Measurements from ENCODE around the gene ZNRD2.

The ZNRD2 gene

GRCh38 chr11:65538915-65539743 is 31.1 kb upstream of the ZNRD2 start:
- Histone ChIP-seq H3K9ac (ENCODE audit: low read depth, low read length) (no peak overlapping the region), H3K9me3 (ENCODE audit: control insufficient read depth, insufficient read depth, low read length) (no peaks in the 10 kb centered on the region), H3K4me3 (ENCODE audit: low read depth, low read length) (peak overlapping the region; percentile 83), H3K4me1 (ENCODE audit: control insufficient read depth, insufficient read depth, low read length) (0 out of 2 replicates have a peak, but pooled peaks cover 3% of the 10 kb centered on the region), H3K36me3 (ENCODE audit: control insufficient read depth, insufficient read depth, low read length) (peaks cover 32% of the 10 kb centered on the region; the same call in 1 of the 2 replicates), H3K27ac (ENCODE audit: low read depth, low read length) (no peak overlapping the region), H3K27me3 (ENCODE audit: control insufficient read depth, insufficient read depth, low read length) (peaks cover 27% of the 10 kb centered on the region)

GRCh38 chr11:65539744-65540289 is 30.5 kb upstream of the ZNRD2 start:
- Histone ChIP-seq H3K4me1 (ENCODE audit: control insufficient read depth, insufficient read depth, low read length) (0 out of 2 replicates have a peak, but pooled peaks cover 3% of the 10 kb centered on the region), H3K9ac (ENCODE audit: low read depth, low read length) (no peak overlapping the region), H3K27ac (ENCODE audit: low read depth, low read length) (no peak overlapping the region), H3K36me3 (ENCODE audit: control insufficient read depth, insufficient read depth, low read length) (peaks cover 28% of the 10 kb centered on the region; the same call in 1 of the 2 replicates), H3K4me3 (ENCODE audit: low read depth, low read length) (peak overlapping the region; percentile 83), H3K9me3 (ENCODE audit: control insufficient read depth, insufficient read depth, low read length) (no peaks in the 10 kb centered on the region), H3K27me3 (ENCODE audit: control insufficient read depth, insufficient read depth, low read length) (peaks cover 34% of the 10 kb centered on the region)

DNA sequence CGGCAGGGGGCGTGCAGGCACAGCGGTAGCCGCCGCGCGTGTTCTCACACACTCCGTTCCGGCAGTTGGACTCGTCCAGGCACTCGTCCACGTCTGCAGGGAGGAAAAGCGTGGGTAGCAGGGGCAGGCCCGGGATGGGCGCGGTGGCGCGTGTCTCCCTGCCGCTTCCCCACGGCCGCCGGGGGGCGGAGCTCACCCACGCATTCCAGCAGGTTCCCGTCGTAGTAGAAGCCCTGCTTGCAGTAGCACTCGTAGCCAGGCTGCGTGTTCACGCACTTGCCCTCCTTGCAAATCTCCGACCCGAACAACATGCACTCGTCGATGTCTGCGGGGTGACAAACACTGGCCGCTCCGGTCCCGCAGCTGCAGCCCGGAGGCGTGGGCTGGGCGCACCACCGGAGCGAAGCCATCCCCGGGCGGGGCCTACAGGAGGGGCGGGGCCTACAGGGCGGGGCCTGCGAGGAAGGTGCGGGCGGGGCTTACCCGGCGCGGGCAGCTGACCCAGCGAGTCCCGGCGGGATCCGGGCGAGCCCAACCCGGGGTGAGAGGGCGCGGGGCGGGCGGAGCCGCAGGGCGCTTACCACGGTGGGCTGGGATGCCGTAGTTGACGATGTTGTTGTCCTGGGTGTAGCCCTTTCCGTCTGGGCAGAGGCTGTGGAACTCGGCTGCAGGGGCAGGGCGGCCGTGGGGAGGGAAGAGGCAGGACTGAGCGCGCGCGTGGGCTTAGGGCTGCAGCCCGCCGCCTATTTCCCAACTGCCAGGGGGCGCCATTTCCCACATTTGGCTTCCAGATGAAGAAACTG is 29.8 kb upstream of the ZNRD2 start:
- H3K27me3 ChIP-seq (ENCODE audit: control insufficient read depth, insufficient read depth, low read length), result peaks cover 40% of the 10 kb centered on the region
- H3K4me1 ChIP-seq (ENCODE audit: control insufficient read depth, insufficient read depth, low read length), result 0 out of 2 replicates have a peak, but pooled peaks cover 3% of the 10 kb centered on the region
- H3K27ac ChIP-seq (ENCODE audit: low read depth, low read length), result peak overlapping the region; percentile 61
- peaks cover 22% of the 10 kb centered on the region; the same call in 1 of the 2 replicates for H3K36me3 ChIP-seq (ENCODE audit: control insufficient read depth, insufficient read depth, low read length)
- H3K9ac ChIP-seq (ENCODE audit: low read depth, low read length), result peak overlapping the region; percentile 64
- peak overlapping the region; percentile 83 for H3K4me3 ChIP-seq (ENCODE audit: low read depth, low read length)
- no peaks in the 10 kb centered on the region for H3K9me3 ChIP-seq (ENCODE audit: control insufficient read depth, insufficient read depth, low read length)

GRCh38 chr11:65541093-65541982 is 28.9 kb upstream of the ZNRD2 start:
- 0 out of 2 replicates have a peak, but pooled peaks cover 5% of the 10 kb centered on the region for H3K4me1 ChIP-seq (ENCODE audit: control insufficient read depth, insufficient read depth, low read length)
- peak overlapping the region; percentile 83 for H3K4me3 ChIP-seq (ENCODE audit: low read depth, low read length)
- peaks cover 14% of the 10 kb centered on the region; the same call in 1 of the 2 replicates for H3K36me3 ChIP-seq (ENCODE audit: control insufficient read depth, insufficient read depth, low read length)
- peak overlapping the region; percentile 64 for H3K9ac ChIP-seq (ENCODE audit: low read depth, low read length)
- H3K27ac ChIP-seq (ENCODE audit: low read depth, low read length), result peak overlapping the region; percentile 61
- no peaks in the 10 kb centered on the region for H3K9me3 ChIP-seq (ENCODE audit: control insufficient read depth, insufficient read depth, low read length)
- peaks cover 49% of the 10 kb centered on the region for H3K27me3 ChIP-seq (ENCODE audit: control insufficient read depth, insufficient read depth, low read length)

GRCh38 chr11:65542738-65543390 is 27.4 kb upstream of the ZNRD2 start:
- no peak overlapping the region for H3K4me3 ChIP-seq (ENCODE audit: low read depth, low read length)
- no peak overlapping the region for H3K9ac ChIP-seq (ENCODE audit: low read depth, low read length)
- 0 out of 2 replicates have a peak, but pooled peaks cover 5% of the 10 kb centered on the region for H3K4me1 ChIP-seq (ENCODE audit: control insufficient read depth, insufficient read depth, low read length)
- no peaks in the 10 kb centered on the region for H3K9me3 ChIP-seq (ENCODE audit: control insufficient read depth, insufficient read depth, low read length)
- 0 out of 2 replicates have a peak, but pooled peaks cover 3% of the 10 kb centered on the region for H3K36me3 ChIP-seq (ENCODE audit: control insufficient read depth, insufficient read depth, low read length)
- H3K27ac ChIP-seq (ENCODE audit: low read depth, low read length), result no peak overlapping the region
- H3K27me3 ChIP-seq (ENCODE audit: control insufficient read depth, insufficient read depth, low read length), result peaks cover 60% of the 10 kb centered on the region

DNA sequence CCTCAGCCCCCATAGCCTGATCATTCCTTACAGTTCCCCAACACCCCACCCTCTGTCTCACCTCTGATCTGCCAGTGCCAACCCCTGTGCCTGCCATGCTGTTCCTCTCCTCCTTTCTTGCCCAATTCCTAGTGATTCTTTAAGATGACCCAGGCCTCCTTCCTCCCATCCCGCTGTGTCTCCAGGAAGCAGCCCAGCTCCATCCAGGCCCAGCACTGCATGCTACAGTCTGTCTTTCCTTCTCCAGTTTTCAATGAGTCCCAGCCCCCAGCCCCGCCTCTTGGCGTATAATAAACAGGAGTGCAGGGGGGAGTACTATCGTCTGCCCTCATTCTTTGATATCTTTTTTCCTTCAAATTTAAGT is 24.4 kb upstream of the ZNRD2 start:
- Histone ChIP-seq H3K27ac (ENCODE audit: low read depth, low read length) (no peak overlapping the region), H3K4me3 (ENCODE audit: low read depth, low read length) (peak overlapping the region; percentile 71), H3K4me1 (ENCODE audit: control insufficient read depth, insufficient read depth, low read length) (0 out of 2 replicates have a peak, but pooled peaks cover 2% of the 10 kb centered on the region), H3K36me3 (ENCODE audit: control insufficient read depth, insufficient read depth, low read length) (no peaks in the 10 kb centered on the region), H3K9me3 (ENCODE audit: control insufficient read depth, insufficient read depth, low read length) (no peaks in the 10 kb centered on the region), H3K27me3 (ENCODE audit: control insufficient read depth, insufficient read depth, low read length) (peaks cover 54% of the 10 kb centered on the region), H3K9ac (ENCODE audit: low read depth, low read length) (no peak overlapping the region)

- no peaks in the 10 kb centered on the region for H3K9me3 ChIP-seq (ENCODE audit: control insufficient read depth, insufficient read depth, low read length)
- peaks cover 53% of the 10 kb centered on the region for H3K27me3 ChIP-seq (ENCODE audit: control insufficient read depth, insufficient read depth, low read length)
- peak overlapping the region; percentile 71 for H3K4me3 ChIP-seq (ENCODE audit: low read depth, low read length)
- no peak overlapping the region for H3K9ac ChIP-seq (ENCODE audit: low read depth, low read length)
- 0 out of 2 replicates have a peak, but pooled peaks cover 2% of the 10 kb centered on the region for H3K4me1 ChIP-seq (ENCODE audit: control insufficient read depth, insufficient read depth, low read length)
- H3K27ac ChIP-seq (ENCODE audit: low read depth, low read length), result no peak overlapping the region
- H3K36me3 ChIP-seq (ENCODE audit: control insufficient read depth, insufficient read depth, low read length), result no peaks in the 10 kb centered on the region
These were observed 23.9 kb upstream of the ZNRD2 start for GRCh38 chr11:65546217-65546958.

DNA sequence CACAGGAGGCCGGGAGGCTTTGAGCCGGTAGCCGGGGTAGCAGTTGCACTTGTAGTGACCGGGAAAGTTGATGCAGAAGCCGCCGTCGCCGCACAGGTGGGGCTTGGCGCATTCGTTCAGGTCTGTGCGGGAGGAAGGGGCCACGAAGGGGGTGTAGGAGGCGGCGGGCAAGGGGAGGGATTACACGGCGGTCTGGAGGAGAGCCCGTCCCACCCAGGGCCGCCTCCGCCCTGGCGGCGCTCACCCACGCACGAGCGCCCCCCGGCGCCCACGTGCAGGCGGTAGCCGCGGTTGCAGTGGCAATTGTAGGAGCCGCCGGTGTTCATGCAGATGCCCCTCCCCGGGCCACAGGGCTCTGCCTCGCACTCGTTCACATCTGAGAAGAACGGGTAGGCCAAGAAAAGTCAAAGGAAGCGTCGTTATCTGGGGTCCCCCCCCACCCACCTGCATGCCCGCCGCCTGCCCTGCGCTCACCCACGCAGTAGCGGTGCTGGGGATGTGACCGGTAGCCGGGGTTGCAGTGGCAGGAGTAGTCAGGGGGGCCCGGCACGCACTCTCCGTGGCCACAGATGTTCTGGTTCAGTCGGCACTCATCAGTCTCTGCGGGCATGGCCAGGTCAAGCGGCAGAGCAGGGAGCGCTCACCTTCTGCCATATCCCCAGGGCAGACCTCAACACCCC is 22.7 kb upstream of the ZNRD2 start:
- Histone ChIP-seq H3K9ac (ENCODE audit: low read depth, low read length) (no peak overlapping the region), H3K4me3 (ENCODE audit: low read depth, low read length) (no peak overlapping the region), H3K36me3 (ENCODE audit: control insufficient read depth, insufficient read depth, low read length) (no peaks in the 10 kb centered on the region), H3K9me3 (ENCODE audit: control insufficient read depth, insufficient read depth, low read length) (no peaks in the 10 kb centered on the region), H3K27ac (ENCODE audit: low read depth, low read length) (no peak overlapping the region), H3K4me1 (ENCODE audit: control insufficient read depth, insufficient read depth, low read length) (0 out of 2 replicates have a peak, but pooled peaks cover 2% of the 10 kb centered on the region), H3K27me3 (ENCODE audit: control insufficient read depth, insufficient read depth, low read length) (peaks cover 54% of the 10 kb centered on the region)

- Histone ChIP-seq H3K4me1 (ENCODE audit: control insufficient read depth, insufficient read depth, low read length) (0 out of 2 replicates have a peak, but pooled peaks cover 2% of the 10 kb centered on the region), H3K9me3 (ENCODE audit: control insufficient read depth, insufficient read depth, low read length) (no peaks in the 10 kb centered on the region), H3K4me3 (ENCODE audit: low read depth, low read length) (no peak overlapping the region), H3K27me3 (ENCODE audit: control insufficient read depth, insufficient read depth, low read length) (peaks cover 54% of the 10 kb centered on the region), H3K9ac (ENCODE audit: low read depth, low read length) (no peak overlapping the region), H3K36me3 (ENCODE audit: control insufficient read depth, insufficient read depth, low read length) (no peaks in the 10 kb centered on the region), H3K27ac (ENCODE audit: low read depth, low read length) (no peak overlapping the region)
These were observed 21.9 kb upstream of the ZNRD2 start for GRCh38 chr11:65548395-65548794.
